SW 1271 (cell line): Measurements from ENCODE around the gene NECAB3.

ENCODE experiments used
- DNase-seq, 2 experiments: peaks; one replicate each; lab custom pipeline; 2025; lab: John Stamatoyannopoulos, UW

NECAB3 gene

DNA sequence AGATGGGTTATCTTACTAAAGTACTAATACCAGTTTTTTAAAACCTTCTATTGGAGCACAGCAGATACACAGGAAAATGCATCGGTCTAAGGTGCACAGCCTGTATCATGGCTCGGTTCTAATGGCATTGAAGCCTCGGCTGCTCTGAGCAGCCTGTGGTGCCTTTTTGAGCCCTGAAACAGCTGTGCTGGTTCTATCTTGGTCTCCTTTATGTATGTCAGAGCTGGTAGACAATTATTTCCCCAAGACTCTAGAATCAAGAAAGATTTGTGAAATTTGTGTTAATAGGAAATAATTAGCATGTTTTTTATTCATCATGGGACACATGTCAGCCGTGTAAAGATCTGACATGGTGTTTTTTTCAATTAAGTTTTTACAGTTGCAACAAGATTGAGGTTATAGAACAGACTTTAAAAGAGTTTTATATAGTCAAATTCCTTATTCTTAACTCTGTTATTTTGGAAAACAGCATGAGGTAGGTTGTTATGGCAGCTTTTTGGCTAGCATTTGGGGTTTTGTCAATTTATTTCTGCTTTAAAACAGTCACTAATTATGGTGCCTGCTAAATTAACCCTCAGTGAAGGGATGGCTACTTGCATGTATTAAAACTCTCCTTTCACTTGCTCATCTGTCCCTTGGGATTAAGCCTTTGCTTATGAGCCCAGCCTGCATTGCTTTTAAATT, 52.4 kb downstream of the NECAB3 start:
- no peak for DNase-seq

- DNase-seq: no peak
Measured at GRCh38 chr20:33612001-33612400, 62.2 kb downstream of the NECAB3 start.

GRCh38 chr20:33611106-33611505, 63.1 kb downstream of the NECAB3 start:
- DNase-seq: no peak

- DNase-seq: no peak
Measured at GRCh38 chr20:33609504-33609903, 64.7 kb downstream of the NECAB3 start.
